Esophagus squamous epithelium (tissue), 4 donors: ENCODE results near the gene NCKIPSD.

Experiments
- CTCF ChIP-seq, 6 experiments: fragments of 450-650 bp in 4 of 6; fragments of 200-600 bp in 2 of 6; sonication (generic) in 2 of 6; IDR thresholded peaks; one replicate each; pipeline ENCODE4 v1.5.1; 2016 to 2019; ENCODE audit warnings: antibody characterized with exemption in 6 of 6, mild to moderate bottlenecking in 4 of 6, moderate library complexity in 4 of 6
- POLR2A ChIP-seq, 4 donors: fragments of 450-650 bp; IDR thresholded peaks; one replicate each; pipeline ENCODE4 v1.6.1; 2017; ENCODE audit warnings: antibody characterized with exemption in 4 of 4, mild to moderate bottlenecking in 4 of 4, moderate library complexity in 3 of 4

DNA sequence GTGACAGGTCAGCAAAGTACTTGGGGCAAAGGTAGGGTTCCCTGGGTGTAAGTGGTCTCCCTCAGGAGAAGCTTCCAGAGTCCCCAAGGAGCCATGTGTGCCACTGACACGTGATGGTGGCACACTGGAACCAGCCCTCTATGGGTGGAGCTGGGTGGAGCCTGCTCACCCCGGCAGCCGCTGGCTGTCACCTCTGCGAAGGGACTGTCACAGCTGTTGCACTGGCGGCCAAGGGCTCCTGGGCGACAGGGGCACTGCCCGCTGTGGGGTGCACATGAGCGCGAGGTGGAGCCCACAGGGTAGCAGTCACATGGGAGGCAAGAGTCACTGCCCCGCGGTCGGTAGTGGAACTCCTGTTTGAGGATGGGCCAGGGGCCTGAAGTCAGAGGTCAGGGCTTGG, 35.0 kb downstream of the NCKIPSD start:
- TF ChIP-seq CTCF (IDR thresholded peaks at IDR 0.05) (no peak), POLR2A (IDR thresholded peaks at IDR 0.05) (no peak)
